IMR-90 (cell line): Measurements from ENCODE around the gene ARMH3. TPM values are rescaled to one million over a fixed set of nuclear protein-coding genes. Genes with fewer than 3 reads are reported as not detected.

Source experiments
- ATAC-seq: fragments of 200-7000 bp; cut with Tn5 transposase; 2 replicates; pipeline ENCODE4 v1.9.1; 2020; ENCODE audit warnings: low read depth, mild to moderate bottlenecking, moderate library complexity
- BruUV-seq: library from RNA; stranded (reverse); fragments of 400-500 nt; replicated peaks from 2 replicates; lab custom pipeline; 2021; lab: Mats Ljungman, UMichigan
- CTCF ChIA-PET: fragments of 300-600 bp; formaldehyde crosslinking; extraction: SDS; loops from one replicate; lab custom pipeline; 2021; ENCODE audit warnings: antibody characterized with exemption; lab: Yijun Ruan, JAX
- POLR2A ChIA-PET: fragments of 300-600 bp; sonication (Branson Sonifier 250); formaldehyde crosslinking; loops from one replicate; lab custom pipeline; 2022; ENCODE audit warnings: antibody characterized with exemption; ENCODE audit not compliant: unreplicated experiment; lab: Charles Lee
- DNase-seq: peaks from one replicate; pipeline ENCODE4 v3.0.0; 2013
- H2AFZ ChIP-seq: replicated peaks from 2 replicates; pipeline ENCODE3; 2013; ENCODE audit warnings: low read length, mild to moderate bottlenecking; ENCODE audit not compliant: poor library complexity
- H2AK5ac ChIP-seq: 2 replicates; pipeline ENCODE4 v1.6.1; 2013; ENCODE audit warnings: low read depth, low read length, inconsistent platforms
- H2AK9ac ChIP-seq: replicated peaks from 2 replicates; pipeline ENCODE3; 2013; ENCODE audit warnings: mild to moderate bottlenecking, low read depth, low read length, moderate library complexity; ENCODE audit not compliant: poor library complexity
- H2BK120ac ChIP-seq: 2 replicates; pipeline ENCODE4 v1.6.1; 2013; ENCODE audit warnings: low read depth, low read length, inconsistent platforms
- H2BK15ac ChIP-seq: 3 replicates; pipeline ENCODE4 v1.6.1; 2013; ENCODE audit warnings: low read depth, low read length, inconsistent platforms
- H2BK20ac ChIP-seq: 2 replicates; pipeline ENCODE4 v1.6.1; 2013; ENCODE audit warnings: low read depth, mild to moderate bottlenecking, inconsistent platforms, low read length, moderate library complexity
- H2BK5ac ChIP-seq: 2 replicates; pipeline ENCODE4 v1.6.1; 2013; ENCODE audit warnings: mild to moderate bottlenecking, low read depth, low read length, inconsistent platforms; ENCODE audit not compliant: poor library complexity, severe bottlenecking
- H3K14ac ChIP-seq: replicated peaks from 2 replicates; pipeline ENCODE4 v1.6.1; 2013; ENCODE audit warnings: low read depth, low read length, inconsistent platforms
- H3K18ac ChIP-seq: 2 replicates; pipeline ENCODE4 v1.6.1; 2013; ENCODE audit warnings: low read depth, low read length, control low read depth
- H3K23ac ChIP-seq: 2 replicates; pipeline ENCODE4 v1.6.1; 2013; ENCODE audit warnings: low read depth, low read length, inconsistent platforms
- H3K27ac ChIP-seq: 2 replicates; pipeline ENCODE4 v1.5.1; 2013; ENCODE audit warnings: mild to moderate bottlenecking, control low read depth, low read length; ENCODE audit not compliant: insufficient read depth
- H3K27me3 ChIP-seq: 2 replicates; pipeline ENCODE4 v1.6.1; 2013; ENCODE audit warnings: low read length; ENCODE audit not compliant: control insufficient read depth, insufficient read depth
- H3K36me3 ChIP-seq: 2 replicates; pipeline ENCODE4 v1.6.1; 2013; ENCODE audit warnings: low read length, mixed read lengths; ENCODE audit not compliant: control insufficient read depth, insufficient read depth
- H3K4ac ChIP-seq: 2 replicates; pipeline ENCODE4 v1.6.1; 2013; ENCODE audit warnings: low read depth, low read length, inconsistent platforms
- H3K4me1 ChIP-seq: 2 replicates; pipeline ENCODE4 v1.6.1; 2013; ENCODE audit warnings: low read length, mixed read lengths; ENCODE audit not compliant: control insufficient read depth, insufficient read depth
- H3K4me2 ChIP-seq: 2 replicates; pipeline ENCODE4 v1.6.1; 2013; ENCODE audit warnings: low read depth, mild to moderate bottlenecking, control low read depth, low read length, moderate library complexity
- H3K4me3 ChIP-seq: 2 replicates; pipeline ENCODE4 v1.5.1; 2013; ENCODE audit warnings: low read depth, mild to moderate bottlenecking, control low read depth, low read length, moderate library complexity; ENCODE audit not compliant: insufficient read depth
- H3K56ac ChIP-seq: 2 replicates; pipeline ENCODE4 v1.6.1; 2013; ENCODE audit warnings: low read length, inconsistent platforms; ENCODE audit not compliant: insufficient read depth; ENCODE audit errors: extremely low read depth
- H3K79me1 ChIP-seq, 2 experiments: 2 replicates each; pipeline ENCODE4 v1.6.1; 2013; ENCODE audit warnings: low read length in 2 of 2, inconsistent platforms in 1 of 2, low read depth in 1 of 2
- H3K9ac ChIP-seq: 2 replicates; pipeline ENCODE4 v1.6.1; 2013; ENCODE audit warnings: low read depth, low read length, control low read depth
- H3K9me1 ChIP-seq: 2 replicates; pipeline ENCODE4 v1.6.1; 2013; ENCODE audit warnings: low read length, inconsistent platforms; ENCODE audit not compliant: insufficient read depth
- H3K9me3 ChIP-seq: 2 replicates; pipeline ENCODE4 v1.6.1; 2013; ENCODE audit warnings: low read length; ENCODE audit not compliant: control insufficient read depth, insufficient read depth
- H4K20me1 ChIP-seq: 2 replicates; pipeline ENCODE4 v1.6.1; 2013; ENCODE audit warnings: low read length, inconsistent platforms; ENCODE audit not compliant: insufficient read depth
- H4K5ac ChIP-seq: 2 replicates; pipeline ENCODE4 v1.6.1; 2013; ENCODE audit warnings: mild to moderate bottlenecking, low read depth, low read length, control low read depth
- H4K8ac ChIP-seq, 2 experiments: 2 replicates each; pipeline ENCODE4 v1.6.1; 2013; ENCODE audit warnings: low read depth in 2 of 2, low read length in 2 of 2, control low read depth in 1 of 2, inconsistent platforms in 1 of 2
- H4K91ac ChIP-seq: 2 replicates; pipeline ENCODE4 v1.6.1; 2013; ENCODE audit warnings: low read depth, low read length, inconsistent platforms; ENCODE audit not compliant: insufficient read depth
- BHLHE40 ChIP-seq: fragments of 150-350 bp; IDR thresholded peaks from 2 replicates; pipeline ENCODE4 v1.6.1; 2016; ENCODE audit warnings: mild to moderate bottlenecking, low read depth, low read length
- MAFK ChIP-seq: IDR thresholded peaks from 2 replicates; pipeline ENCODE4 v1.6.1; 2012; ENCODE audit warnings: low read depth, low read length, improper control_type of control experiment
- MAZ ChIP-seq: IDR thresholded peaks from 2 replicates; pipeline ENCODE4 v1.6.1; 2012; ENCODE audit warnings: low read depth, mild to moderate bottlenecking, low read length, improper control_type of control experiment, moderate library complexity, borderline replicate concordance
- MXI1 ChIP-seq: IDR thresholded peaks from 2 replicates; pipeline ENCODE4 v1.6.1; 2012; ENCODE audit warnings: low read depth, mild to moderate bottlenecking, low read length, moderate library complexity, borderline replicate concordance
- NFE2L2 ChIP-seq: fragments of 150-350 bp; IDR thresholded peaks from 2 replicates; pipeline ENCODE4 v1.6.1; 2016; ENCODE audit warnings: low read depth, mild to moderate bottlenecking, low read length
- POLR2A ChIP-seq: IDR thresholded peaks from 2 replicates; pipeline ENCODE4 v1.6.1; 2012; ENCODE audit warnings: mild to moderate bottlenecking, low read depth, low read length
- RAD21 ChIP-seq: IDR thresholded peaks from 2 replicates; pipeline ENCODE4 v1.6.1; 2012; ENCODE audit warnings: low read length, improper control_type of control experiment
- RCOR1 ChIP-seq: IDR thresholded peaks from 2 replicates; pipeline ENCODE4 v1.6.1; 2012; ENCODE audit warnings: mild to moderate bottlenecking, low read length, improper control_type of control experiment; ENCODE audit not compliant: insufficient replicate concordance
- SMC3 ChIP-seq: fragments of 150-350 bp; IDR thresholded peaks from 2 replicates; pipeline ENCODE4 v1.6.1; 2016; ENCODE audit warnings: low read depth, mild to moderate bottlenecking, antibody characterized with exemption, low read length, moderate library complexity
- WGBS, 2 experiments: methylation state at CpG; one replicate each; pipeline versions ENCODE4 v1.1.5 to v1.1.7; 2013; ENCODE audit warnings: missing lambda C conversion rate in 2 of 2; ENCODE audit not compliant: insufficient read length in 1 of 2; ENCODE audit errors: extremely low coverage in 2 of 2; 5-methylcytosine and 5-hydroxymethylcytosine counted together
- dilution Hi-C: fragments of 300-500 bp; cut with HindIII; formaldehyde crosslinking; loops from one replicate; pipeline ENCODE4 v1.14.3; 2018; ENCODE audit warnings: low sequenced_read_pairs; ENCODE audit not compliant: unreplicated experiment
- in situ Hi-C: fragments of 300-500 bp; cut with MboI; formaldehyde crosslinking; loops from 3 replicates; pipeline ENCODE4 v1.14.3; 2019; ENCODE audit warnings: low sequenced_read_pairs, inconsistent platforms, mixed read lengths
- intact Hi-C: fragments of 100-400 bp; cut with micrococcal nuclease; formaldehyde crosslinking; loops from 2 replicates; pipeline ENCODE4 v1.10.0; 2022
- polyA plus RNA-seq, 3 experiments: library from polyadenylated mRNA; depleted of rRNA; stranded (reverse); fragments of >200 nt; gene quantifications; 2 replicates each; pipeline ENCODE4 v1.2.3, GENCODE V29; 2012; ENCODE audit warnings: low replicate concordance in 1 of 3
- total RNA-seq: library from RNA; depleted of rRNA; stranded (reverse); fragments of >200 nt; gene quantifications from 2 replicates; pipeline ENCODE4 v1.2.3, GENCODE V29; 2012
- TF ChIP-seq, protein P1 (sequence below): fragments of 150-350 bp; IDR thresholded peaks from 2 replicates; pipeline ENCODE4 v1.6.1; 2017; ENCODE audit warnings: mild to moderate bottlenecking, antibody characterized with exemption, low read length, low read depth
- TF ChIP-seq, protein P2 (sequence below): fragments of 150-350 bp; IDR thresholded peaks from 2 replicates; pipeline ENCODE4 v1.6.1; 2016; ENCODE audit warnings: low read depth, mild to moderate bottlenecking, low read length, moderate library complexity, borderline replicate concordance

Gene ARMH3
- total and polyA plus RNA-seq, 2 of the 4 experiments (the other 2 are of a cell fraction) = 12.1 to 13.1 TPM

DNA sequence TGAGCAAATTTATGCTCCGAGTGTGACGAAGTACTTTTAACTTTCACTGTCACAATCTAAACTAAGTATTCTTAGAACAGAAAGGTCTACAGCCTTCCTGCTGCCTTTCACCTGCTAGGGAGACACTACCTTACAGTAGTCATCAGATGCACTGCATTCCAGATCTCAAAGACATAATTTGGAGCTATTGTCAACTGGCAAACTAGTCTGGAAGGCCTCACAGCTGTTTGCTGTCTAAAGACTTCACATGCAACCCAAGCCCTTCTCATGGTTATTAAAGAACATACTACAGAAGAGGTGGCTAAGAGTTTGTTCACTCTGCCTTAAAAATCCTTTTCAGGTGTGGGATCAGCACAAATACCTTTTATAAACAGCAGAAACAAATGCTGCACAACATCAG lies 120.5 kb downstream of the ARMH3 start:
- peaks cover 10 to 16% of the 10 kb centered on the region in 2 experiments for H3K79me1 ChIP-seq
- H2AK9ac ChIP-seq = no peak overlapping the region
- H3K56ac ChIP-seq = no peak overlapping the region
- in situ Hi-C loops (no loop called here), intact Hi-C loops (no loop called here), dilution Hi-C loops (no loop called here)
- H3K23ac ChIP-seq = no peak overlapping the region
- no peak overlapping the region for H2BK120ac ChIP-seq
- ChIA-PET CTCF (no interaction called here), POLR2A (interaction anchor here (0.9 kb wide), 1 partner anchor 8 kb away, joined by 3 read pairs; no protein-coding TSS in a partner anchor)
- peak overlapping the region; percentile 7; the same call in 1 of the 3 replicates for H2BK15ac ChIP-seq
- BruUV-seq = no TSS peak
- no peak overlapping the region for H3K4ac ChIP-seq
- peaks cover 7% of the 10 kb centered on the region; the same call in 1 of the 2 replicates for H4K20me1 ChIP-seq
- H3K36me3 ChIP-seq = no peaks in the 10 kb centered on the region
- no peak overlapping the region for H3K27ac ChIP-seq
- 0 out of 2 replicates have a peak overlapping the region, but pooled peaks have one; percentile 24 for H3K14ac ChIP-seq
- no peak overlapping the region for H3K4me3 ChIP-seq
- no peak overlapping the region for H4K91ac ChIP-seq
- no CpG with 5 or more reads among the region's 2 CpGs for WGBS, 2 experiments
- H3K9me1 ChIP-seq = peaks cover 19% of the 10 kb centered on the region
- H3K4me1 ChIP-seq = peaks cover 25% of the 10 kb centered on the region
- DNase-seq (no peak), ATAC-seq (no peak)
- H3K18ac ChIP-seq = peak overlapping the region; percentile 4; the same call in 1 of the 2 replicates
- H3K4me2 ChIP-seq = no peak overlapping the region
- H3K9me3 ChIP-seq = no peaks in the 10 kb centered on the region
- no peak for TF ChIP-seq MXI1
- TF ChIP-seq, protein P1, sequence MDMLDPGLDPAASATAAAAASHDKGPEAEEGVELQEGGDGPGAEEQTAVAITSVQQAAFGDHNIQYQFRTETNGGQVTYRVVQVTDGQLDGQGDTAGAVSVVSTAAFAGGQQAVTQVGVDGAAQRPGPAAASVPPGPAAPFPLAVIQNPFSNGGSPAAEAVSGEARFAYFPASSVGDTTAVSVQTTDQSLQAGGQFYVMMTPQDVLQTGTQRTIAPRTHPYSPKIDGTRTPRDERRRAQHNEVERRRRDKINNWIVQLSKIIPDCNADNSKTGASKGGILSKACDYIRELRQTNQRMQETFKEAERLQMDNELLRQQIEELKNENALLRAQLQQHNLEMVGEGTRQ = no peak
- TF ChIP-seq MAZ = no peak
- TF ChIP-seq SMC3 = no peak
- no peak for TF ChIP-seq POLR2A
- no peak for TF ChIP-seq RAD21
- no peak for TF ChIP-seq MAFK
- TF ChIP-seq, protein P2, sequence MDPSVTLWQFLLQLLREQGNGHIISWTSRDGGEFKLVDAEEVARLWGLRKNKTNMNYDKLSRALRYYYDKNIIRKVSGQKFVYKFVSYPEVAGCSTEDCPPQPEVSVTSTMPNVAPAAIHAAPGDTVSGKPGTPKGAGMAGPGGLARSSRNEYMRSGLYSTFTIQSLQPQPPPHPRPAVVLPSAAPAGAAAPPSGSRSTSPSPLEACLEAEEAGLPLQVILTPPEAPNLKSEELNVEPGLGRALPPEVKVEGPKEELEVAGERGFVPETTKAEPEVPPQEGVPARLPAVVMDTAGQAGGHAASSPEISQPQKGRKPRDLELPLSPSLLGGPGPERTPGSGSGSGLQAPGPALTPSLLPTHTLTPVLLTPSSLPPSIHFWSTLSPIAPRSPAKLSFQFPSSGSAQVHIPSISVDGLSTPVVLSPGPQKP = no peak
- TF ChIP-seq BHLHE40 = no peak
- no peak for TF ChIP-seq NFE2L2
- TF ChIP-seq RCOR1 = no peak
- no peak overlapping the region for H2BK5ac ChIP-seq
- no peak overlapping the region for H2AK5ac ChIP-seq
- no peaks in the 10 kb centered on the region for H3K27me3 ChIP-seq
- 0 out of 2 replicates have a peak overlapping the region, but pooled peaks have one; percentile 23 for H2BK20ac ChIP-seq
- H3K9ac ChIP-seq = no peak overlapping the region
- no peak overlapping the region for H2AFZ ChIP-seq
- no peak overlapping the region for H4K5ac ChIP-seq
- no peak overlapping the region for H4K8ac ChIP-seq
